Loucy (cell line): ENCODE data around the gene HELZ.

Experiments used
- H2AFZ ChIP-seq: fragments of 200-600 bp; sonication (generic); 2 replicates; pipeline ENCODE4 v1.6.0; 2016; ENCODE audit warnings: antibody characterized with exemption, mild to moderate bottlenecking, low read length, moderate library complexity
- H3F3A ChIP-seq: fragments of 200-600 bp; 2 replicates; pipeline ENCODE4 v1.6.0; 2016; ENCODE audit warnings: antibody characterized with exemption, low read depth, mild to moderate bottlenecking
- H3K27me3 ChIP-seq: fragments of 200-600 bp; sonication (generic); 2 replicates; pipeline ENCODE4 v1.6.1; 2014; ENCODE audit warnings: low read length, mild to moderate bottlenecking; ENCODE audit not compliant: insufficient read depth, poor library complexity, severe bottlenecking
- H3K36me3 ChIP-seq: fragments of 200-600 bp; sonication (generic); 2 replicates; pipeline ENCODE4 v1.6.1; 2016; ENCODE audit warnings: low read length; ENCODE audit not compliant: insufficient read depth
- H3K4me1 ChIP-seq: fragments of 200-600 bp; sonication (generic); 2 replicates; pipeline ENCODE4 v1.5.1; 2014; ENCODE audit warnings: low read length, mild to moderate bottlenecking; ENCODE audit not compliant: insufficient read depth, poor library complexity, severe bottlenecking
- H3K4me2 ChIP-seq: fragments of 200-600 bp; sonication (generic); 2 replicates; pipeline ENCODE4 v1.6.0; 2014; ENCODE audit warnings: antibody characterized with exemption, low read length, low read depth, mild to moderate bottlenecking; ENCODE audit not compliant: poor library complexity, severe bottlenecking
- H3K4me3 ChIP-seq: fragments of 200-600 bp; sonication (generic); 2 replicates; pipeline ENCODE4 v1.5.1; 2014; ENCODE audit warnings: low read length, mild to moderate bottlenecking, mixed read lengths; ENCODE audit not compliant: poor library complexity, severe bottlenecking
- H3K79me2 ChIP-seq: fragments of 200-600 bp; sonication (generic); 2 replicates; pipeline ENCODE4 v1.6.1; 2014; ENCODE audit warnings: low read length; ENCODE audit not compliant: insufficient read depth
- H3K9ac ChIP-seq: fragments of 200-600 bp; sonication (generic); 2 replicates; pipeline ENCODE4 v1.6.0; 2014; ENCODE audit warnings: mild to moderate bottlenecking, low read depth, low read length, moderate library complexity; ENCODE audit not compliant: poor library complexity, severe bottlenecking
- H3K9me2 ChIP-seq: fragments of 200-600 bp; sonication (generic); replicated peaks from 2 replicates; pipeline ENCODE4 v1.6.1; 2016; ENCODE audit warnings: low read depth, low read length, mixed read lengths
- H3K9me3 ChIP-seq: fragments of 200-600 bp; sonication (generic); 2 replicates; pipeline ENCODE4 v1.6.1; 2014; ENCODE audit warnings: mild to moderate bottlenecking, antibody characterized with exemption, low read length, low read depth; ENCODE audit not compliant: insufficient read depth
- H4K20me1 ChIP-seq: fragments of 200-600 bp; sonication (generic); 2 replicates; pipeline ENCODE4 v1.6.0; 2014; ENCODE audit warnings: antibody characterized with exemption, low read length, mild to moderate bottlenecking; ENCODE audit not compliant: insufficient read depth, poor library complexity, severe bottlenecking
- CTCF ChIP-seq: fragments of 200-600 bp; sonication (generic); conservative IDR thresholded peaks from 2 replicates; pipeline ENCODE4 v1.5.1; 2014; ENCODE audit warnings: mild to moderate bottlenecking, antibody characterized with exemption, low read length
- EZH2phosphoT487 ChIP-seq: fragments of 200-600 bp; IDR thresholded peaks from 2 replicates; pipeline ENCODE4 v1.6.1; 2018; ENCODE audit warnings: antibody characterized with exemption, mild to moderate bottlenecking, moderate library complexity, borderline replicate concordance

Gene HELZ

GRCh38 chr17:67051155-67051538 is 193.8 kb downstream of the HELZ start:
- H3K4me1 ChIP-seq: no peaks in the 10 kb centered on the region
- no peaks in the 10 kb centered on the region for H3K36me3 ChIP-seq
- H3K27me3 ChIP-seq: no peaks in the 10 kb centered on the region
- no peaks in the 10 kb centered on the region for H3K79me2 ChIP-seq
- H3K9ac ChIP-seq: no peak overlapping the region
- no peaks in the 10 kb centered on the region for H3K9me2 ChIP-seq
- no peak overlapping the region for H2AFZ ChIP-seq
- H3K4me2 ChIP-seq: no peak overlapping the region
- H3K4me3 ChIP-seq: no peak overlapping the region
- peaks cover 16% of the 10 kb centered on the region for H3K9me3 ChIP-seq
- TF ChIP-seq EZH2phosphoT487 (no peak), CTCF (no peak)
- H4K20me1 ChIP-seq: no peaks in the 10 kb centered on the region
- H3F3A ChIP-seq: no peaks in the 10 kb centered on the region

- Histone ChIP-seq H4K20me1 (no peaks in the 10 kb centered on the region), H3K9me2 (no peaks in the 10 kb centered on the region), H2AFZ (no peak overlapping the region), H3K36me3 (no peaks in the 10 kb centered on the region), H3F3A (no peaks in the 10 kb centered on the region), H3K9ac (no peak overlapping the region), H3K79me2 (no peaks in the 10 kb centered on the region), H3K9me3 (peaks cover 16% of the 10 kb centered on the region), H3K27me3 (no peaks in the 10 kb centered on the region), H3K4me1 (no peaks in the 10 kb centered on the region), H3K4me3 (no peak overlapping the region), H3K4me2 (no peak overlapping the region)
- TF ChIP-seq CTCF (no peak), EZH2phosphoT487 (no peak)
Observed at GRCh38 chr17:67050471-67051154, 194.4 kb downstream of the HELZ start.

GRCh38 chr17:67050066-67050465 is 194.9 kb downstream of the HELZ start:
- Histone ChIP-seq H3K79me2 (no peaks in the 10 kb centered on the region), H3F3A (no peaks in the 10 kb centered on the region), H3K9me2 (no peaks in the 10 kb centered on the region), H4K20me1 (no peaks in the 10 kb centered on the region), H3K36me3 (no peaks in the 10 kb centered on the region), H3K27me3 (no peaks in the 10 kb centered on the region), H2AFZ (no peak overlapping the region), H3K4me3 (no peak overlapping the region), H3K9me3 (peaks cover 16% of the 10 kb centered on the region), H3K9ac (no peak overlapping the region), H3K4me1 (no peaks in the 10 kb centered on the region), H3K4me2 (no peak overlapping the region)
- no peak for TF ChIP-seq CTCF
